ENCODE results near the gene KRTAP5-10. TPM values are rescaled to one million over a fixed set of nuclear protein-coding genes. Genes with fewer than 3 reads are reported as not detected.
"Not testable (repeated sequence)": the region's sequence is repeated elsewhere in the genome, so short reads cannot be mapped to it uniquely, and the experiment has no call there.

KRTAP5-10 gene
- total and polyA plus RNA-seq, 12 donors: not detected

- no peak for ATAC-seq
- intact Hi-C loops (cut with DNase I): no loop called here
- no peak overlapping the region for H3K4me3 ChIP-seq
- peaks cover 0 to 4% (median 0%) of the 10 kb centered on the region in 11 donors for H3K9me3 ChIP-seq
- peaks cover 0 to 30% (median 13%) of the 10 kb centered on the region in 7 donors for H3K27me3 ChIP-seq
- no peaks in the 10 kb centered on the region for H3K36me3 ChIP-seq
- peaks cover 0 to 4% (median 0%) of the 10 kb centered on the region in 9 donors for H3K4me1 ChIP-seq
- no peak overlapping the region for H3K27ac ChIP-seq
- DNase-seq: no peak
- TF ChIP-seq CTCF (IDR thresholded peaks at IDR 0.05): no peak
These were observed 3.2 kb upstream of the KRTAP5-10 start for GRCh38 chr11:71562120-71562519.

DNA sequence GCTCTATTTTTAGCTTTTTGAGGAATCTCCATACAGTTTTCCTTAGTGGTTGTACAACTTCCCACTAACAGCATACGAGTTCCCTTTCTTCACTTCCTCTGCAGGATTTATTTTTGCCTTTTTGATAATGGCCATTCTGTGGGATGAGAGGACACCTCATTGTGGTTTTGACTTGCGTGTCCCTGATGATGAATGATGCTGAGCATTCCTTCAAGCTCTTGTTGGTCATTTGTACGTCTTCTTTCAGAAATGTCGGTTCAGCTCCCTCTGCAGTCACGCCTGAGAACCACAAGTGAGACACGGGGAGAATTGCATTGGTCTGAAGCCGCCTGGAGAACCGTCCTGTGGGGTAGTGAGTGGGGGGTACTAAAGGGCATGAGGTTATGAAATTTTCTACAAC lies 2.0 kb upstream of the KRTAP5-10 start:
- Histone ChIP-seq H3K27me3 (peaks cover 0 to 26% (median 13%) of the 10 kb centered on the region in 7 donors), H3K27ac (no peak overlapping the region), H3K36me3 (no peaks in the 10 kb centered on the region), H3K4me3 (no peak overlapping the region), H3K9me3 (peaks cover 0 to 4% (median 0%) of the 10 kb centered on the region in 11 donors), H3K4me1 (peaks cover 0 to 4% (median 0%) of the 10 kb centered on the region in 9 donors)
- ATAC-seq (peak in 1 of 8 donors; percentile 37), DNase-seq (no peak)
- TF ChIP-seq CTCF (IDR thresholded peaks at IDR 0.05): peak in 7 of 9 donors; percentile 31 to 51 (median 42)
- 13 to 14% methylated on average over 8 of the region's 8 CpGs for WGBS, 2 donors
- intact Hi-C loops (cut with DNase I): no loop called here

GRCh38 chr11:71564430-71564829 lies 933 bp upstream of the KRTAP5-10 start:
- no peak for TF ChIP-seq CTCF (IDR thresholded peaks at IDR 0.05)

GRCh38 chr11:71566081-71566620 lies 788 bp downstream of the KRTAP5-10 start:
- Histone ChIP-seq H3K36me3 (no peaks in the 10 kb centered on the region), H3K9me3 (no peaks in the 10 kb centered on the region), H3K27ac (no peak overlapping the region), H3K27me3 (peaks cover 0 to 36% (median 13%) of the 10 kb centered on the region in 7 donors), H3K4me1 (peaks cover 0 to 4% (median 0%) of the 10 kb centered on the region in 9 donors), H3K4me3 (no peak overlapping the region)
- no peak for ATAC-seq
- DNase-seq: no peak
- WGBS, 2 donors: 68 to 69% methylated on average over 10 of the region's 10 CpGs
- no peak for TF ChIP-seq CTCF (IDR thresholded peaks at IDR 0.05)
- intact Hi-C loops (cut with DNase I): no loop called here

More at GRCh38 chr11:71564430-71564829, 933 bp upstream of the KRTAP5-10 start:
- Histone ChIP-seq H3K4me1 (peaks cover 0 to 4% (median 0%) of the 10 kb centered on the region in 9 donors), H3K9me3 (peaks cover 0 to 4% (median 0%) of the 10 kb centered on the region in 11 donors), H3K36me3 (no peaks in the 10 kb centered on the region), H3K4me3 (no peak overlapping the region), H3K27me3 (peaks cover 0 to 26% (median 13%) of the 10 kb centered on the region in 7 donors), H3K27ac (no peak overlapping the region)
- ATAC-seq (no peak), DNase-seq (no peak)
- WGBS, 2 donors: 75 to 88% methylated on average over 4 of the region's 4 CpGs
- intact Hi-C loops (cut with DNase I): no loop called here

DNA sequence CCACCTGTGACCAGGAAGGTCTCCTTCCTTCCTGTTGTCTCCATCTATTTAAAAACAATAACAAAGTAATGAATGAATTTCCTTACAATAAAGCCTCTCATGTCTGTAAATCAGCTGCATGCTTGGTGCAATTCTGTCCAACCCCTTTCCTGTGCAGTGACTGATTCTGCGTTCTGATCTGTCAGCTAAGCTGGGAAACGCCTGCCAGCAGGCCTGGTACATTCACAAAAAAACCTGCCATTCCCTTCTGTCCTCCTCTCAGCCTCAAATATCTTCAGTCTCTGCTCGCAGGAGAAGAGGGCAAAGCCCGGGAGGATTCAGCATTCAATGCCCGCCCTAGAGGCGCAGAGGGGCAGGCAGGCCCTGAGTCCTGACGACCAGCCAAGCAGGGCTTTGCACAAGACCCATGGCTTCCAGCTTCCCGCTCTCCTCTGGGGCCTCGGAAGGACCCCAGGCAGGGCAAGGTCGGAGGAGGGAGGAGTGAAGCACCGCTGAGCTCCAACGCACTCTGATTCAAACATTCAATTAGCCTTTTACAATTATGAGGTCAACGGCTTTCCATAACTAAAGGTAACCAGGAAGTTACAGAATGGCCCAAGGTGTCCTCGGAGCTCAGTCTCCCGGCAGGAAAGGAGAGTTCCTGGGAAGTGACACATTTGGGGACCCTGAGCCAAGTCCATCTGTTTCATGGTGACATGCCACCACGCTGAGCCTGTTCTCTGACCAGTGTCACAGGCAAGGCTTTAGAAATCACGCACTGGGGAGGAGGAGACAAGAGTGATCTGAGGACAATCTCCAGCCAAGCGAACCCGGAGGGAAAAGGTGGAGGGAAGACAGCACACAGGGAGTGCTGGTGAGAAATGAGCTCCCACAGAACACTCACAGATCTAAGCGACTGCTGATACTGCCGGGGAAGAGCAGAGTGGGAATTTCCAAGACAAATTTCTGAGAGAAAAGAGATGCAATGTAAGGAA lies 1.6 kb downstream of the KRTAP5-10 start:
- 52 to 58% methylated on average over 18 to 20 of the region's 21 CpGs for WGBS, 2 donors
- peak in 1 of 8 donors; percentile 27 for ATAC-seq
- intact Hi-C loops (cut with DNase I); H3K4me1 ChIP-seq; H3K27ac ChIP-seq; DNase-seq; H3K36me3 ChIP-seq; H3K4me3 ChIP-seq; H3K9me3 ChIP-seq: not testable (repeated sequence)
- H3K27me3 ChIP-seq: peaks cover 0 to 39% (median 13%) of the 10 kb centered on the region in 7 donors

GRCh38 chr11:71567633-71568032 lies 2.3 kb downstream of the KRTAP5-10 start:
- WGBS, 2 donors: 73 to 77% methylated on average over 8 of the region's 8 CpGs
- ATAC-seq: not testable (repeated sequence)

More at GRCh38 chr11:71567633-71568032, 2.3 kb downstream of the KRTAP5-10 start:
- DNase-seq; H3K4me3 ChIP-seq; H3K4me1 ChIP-seq; H3K36me3 ChIP-seq; H3K27ac ChIP-seq; intact Hi-C loops (cut with DNase I); H3K9me3 ChIP-seq: not testable (repeated sequence)
- H3K27me3 ChIP-seq: peaks cover 0 to 39% (median 15%) of the 10 kb centered on the region in 7 donors
